ENCODE data around the gene PUS10.
"Not testable (repeated sequence)": the region's sequence is repeated elsewhere in the genome, so short reads cannot be mapped to it uniquely, and the experiment has no call there.

PUS10 gene

DNA sequence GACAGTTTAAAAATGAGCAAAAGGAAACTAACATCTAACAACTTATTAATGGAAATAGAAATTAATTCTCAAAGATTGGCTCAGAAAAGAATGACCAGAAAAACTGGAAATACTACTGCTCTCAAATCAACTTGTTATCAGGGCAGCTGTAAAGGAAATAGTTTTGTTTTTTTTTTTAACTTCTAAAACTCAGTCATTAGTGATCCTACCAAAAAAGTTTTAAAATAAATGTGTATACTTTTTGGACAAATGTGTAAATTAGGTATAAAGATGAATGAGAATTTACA, 52.6 kb downstream of the PUS10 start:
- no peak for DNase-seq

GRCh38 chr2:60964651-60965498, 53.2 kb downstream of the PUS10 start:
- no peak for DNase-seq

DNA sequence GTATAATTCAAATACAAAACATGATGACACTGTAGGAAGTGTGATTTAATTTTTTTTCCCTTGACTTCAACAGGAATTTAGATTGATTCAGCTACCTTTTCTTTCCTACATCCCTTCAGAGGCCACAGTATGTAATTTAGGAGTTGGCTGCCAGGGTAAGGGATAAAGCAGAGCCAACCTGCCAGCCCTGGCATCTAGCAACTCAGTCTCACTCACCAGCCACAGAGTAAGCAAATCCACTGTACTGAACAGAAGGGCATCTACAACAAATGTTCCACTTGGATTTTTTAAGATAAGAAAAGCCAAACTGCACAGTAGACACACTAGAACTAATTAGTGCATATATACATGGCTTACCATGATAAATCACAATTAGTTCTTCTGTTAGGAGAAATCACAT, 54.9 kb downstream of the PUS10 start:
- DNase-seq: no peak

- no peak for DNase-seq
Observed at GRCh38 chr2:60962528-60962927, 55.5 kb downstream of the PUS10 start.

DNA sequence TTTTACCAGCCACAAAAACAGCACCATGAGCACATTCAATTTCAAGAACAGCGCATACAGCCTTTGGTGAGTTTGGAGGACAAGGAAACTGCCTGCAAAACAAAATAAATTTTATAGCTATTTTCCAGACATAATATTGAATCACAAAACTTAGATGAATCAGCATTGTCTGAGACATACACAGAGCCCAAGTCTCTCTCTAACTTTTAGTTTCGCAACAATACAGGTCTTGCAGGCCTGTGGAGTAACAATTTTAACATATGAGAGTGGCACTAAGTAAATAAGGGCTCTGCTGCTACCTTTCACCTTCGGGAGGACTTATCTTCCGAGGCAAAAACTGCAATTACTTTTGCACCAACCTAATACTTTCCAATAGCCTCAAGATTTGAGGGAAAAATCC, 56.6 kb downstream of the PUS10 start:
- DNase-seq: no peak

DNA sequence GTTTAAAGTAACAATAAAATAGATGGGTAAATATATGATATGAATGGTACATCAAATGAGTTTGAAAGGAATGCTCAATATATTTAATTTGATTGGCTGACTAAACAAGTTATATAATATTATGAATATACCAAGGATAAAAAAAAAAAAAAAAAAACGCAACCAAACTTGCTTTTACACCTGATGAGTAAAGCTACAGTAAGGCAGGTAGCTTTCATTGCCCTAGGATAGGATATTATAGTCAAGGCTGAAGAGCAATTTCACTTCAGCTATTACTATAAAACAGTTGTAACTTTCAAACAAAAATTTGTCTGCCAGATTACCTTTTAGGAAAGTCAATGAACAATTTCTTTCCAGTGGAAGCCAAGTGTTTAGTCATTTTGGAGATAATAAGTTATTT, 57.3 kb downstream of the PUS10 start:
- DNase-seq: no peak

- no peak for DNase-seq
Observed at GRCh38 chr2:60959501-60959900, 58.6 kb downstream of the PUS10 start.

DNA sequence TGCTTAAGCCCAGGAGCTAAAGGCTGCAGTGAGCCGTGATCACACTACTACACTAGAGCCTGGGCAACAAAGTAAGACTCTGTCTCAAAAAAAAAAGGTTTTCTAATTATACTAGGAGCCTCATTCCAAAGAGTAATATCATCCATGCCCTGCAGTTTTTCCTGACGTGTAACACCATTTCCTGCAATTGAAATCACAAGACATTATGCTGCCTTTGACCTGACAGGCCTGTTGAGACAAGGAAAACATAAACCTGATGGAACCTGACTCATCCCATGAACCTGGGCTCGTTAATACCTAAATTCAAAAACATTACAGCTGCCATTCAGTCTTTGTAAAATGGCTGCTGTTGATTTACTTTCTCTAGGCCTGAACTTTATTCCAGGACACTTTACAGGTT, 59.3 kb downstream of the PUS10 start:
- no peak for DNase-seq

- no peak for DNase-seq
Observed at GRCh38 chr2:60958361-60958760, 59.7 kb downstream of the PUS10 start.

GRCh38 chr2:60957643-60958042, 60.4 kb downstream of the PUS10 start:
- no peak for DNase-seq

DNA sequence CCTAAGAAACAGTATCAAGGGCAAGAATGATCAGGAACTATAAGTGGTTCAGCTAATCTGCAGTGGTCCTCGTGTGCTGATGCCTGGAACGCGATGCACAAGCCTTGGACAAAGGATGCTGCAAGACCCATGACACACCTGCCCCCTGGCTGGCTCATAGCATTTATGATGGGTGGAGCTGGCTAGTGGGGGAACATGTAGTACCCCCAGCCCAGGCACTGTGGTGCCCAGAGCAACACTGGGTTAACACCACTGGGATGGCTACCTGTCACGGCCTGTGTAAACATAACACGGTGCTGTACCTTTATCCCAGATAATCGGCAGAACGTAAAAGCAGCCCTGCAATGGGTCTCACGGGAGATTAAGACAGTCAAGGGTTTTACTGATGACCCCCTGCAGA, 60.8 kb downstream of the PUS10 start:
- no peak for DNase-seq

GRCh38 chr2:60954139-60954538, 63.9 kb downstream of the PUS10 start:
- DNase-seq: no peak

DNA sequence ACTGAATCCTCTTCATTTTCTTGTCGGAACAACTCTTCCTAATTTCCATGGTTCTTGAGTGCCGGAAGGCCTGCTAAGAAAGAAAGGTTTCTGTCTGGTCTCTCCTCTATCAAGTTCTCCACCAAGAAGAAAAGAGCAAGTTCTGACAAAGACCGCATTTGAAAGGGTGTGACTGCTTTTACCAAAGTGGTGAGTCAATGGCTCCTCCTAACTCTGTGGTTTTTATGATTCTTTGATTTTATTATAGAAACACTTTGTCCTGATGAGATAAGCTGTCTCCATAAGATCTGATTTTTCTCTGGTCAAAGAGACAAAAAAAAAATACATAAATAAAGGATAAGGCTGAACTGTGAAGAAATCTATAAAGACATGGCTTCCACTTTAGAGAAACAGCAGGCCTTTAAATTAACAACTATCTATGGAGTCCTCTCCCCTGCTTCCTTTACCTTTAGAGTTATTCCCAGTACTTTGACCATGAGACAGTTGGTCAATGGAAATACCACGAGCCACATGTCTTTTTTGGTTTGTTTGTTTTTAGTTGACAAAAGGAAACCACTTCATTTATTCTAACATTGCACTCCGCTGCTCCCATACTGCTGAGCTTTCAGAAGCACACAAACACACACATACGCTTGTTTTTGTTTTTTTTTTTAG, 69.0 kb downstream of the PUS10 start:
- no peak for DNase-seq

DNA sequence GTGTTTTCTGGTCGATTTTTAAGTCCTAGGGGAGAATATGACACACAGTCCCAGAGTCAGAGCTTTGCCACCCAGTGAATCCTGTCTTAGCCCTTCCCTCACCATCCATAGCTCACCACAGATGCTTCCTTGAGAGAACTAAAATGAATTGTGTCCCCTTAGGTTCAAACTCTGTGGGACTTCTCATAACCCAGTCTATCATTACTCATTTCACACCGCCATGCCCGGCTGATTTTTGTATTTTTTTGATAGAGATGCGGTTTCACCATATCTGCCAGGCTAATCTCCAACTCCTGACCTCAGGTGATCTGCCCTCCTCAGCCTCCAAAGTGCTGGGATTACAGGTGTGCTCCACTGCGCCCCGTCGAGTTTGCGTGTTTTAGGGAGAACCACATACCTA, 69.9 kb downstream of the PUS10 start:
- no peak for DNase-seq

GRCh38 chr2:60947056-60947455, 71.0 kb downstream of the PUS10 start:
- no peak for DNase-seq

DNA sequence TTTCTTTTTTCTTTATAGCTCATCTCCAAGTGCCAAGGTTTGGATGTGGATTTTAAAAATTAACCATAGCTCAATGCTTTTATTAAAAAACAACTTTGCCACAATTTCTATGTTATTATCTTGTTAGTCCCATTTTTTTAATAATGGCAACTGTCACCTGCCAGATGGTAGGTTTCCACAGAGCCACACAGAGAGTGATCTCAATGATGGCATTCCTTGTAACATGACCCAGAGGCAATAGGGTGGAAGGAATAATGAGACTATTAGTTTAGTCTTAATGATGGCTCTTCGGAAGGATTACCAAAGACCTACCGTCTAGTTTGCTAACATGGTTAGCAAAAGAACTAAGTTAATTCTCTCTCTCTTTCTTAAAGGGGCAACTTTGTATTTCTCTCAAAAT, 72.7 kb downstream of the PUS10 start:
- DNase-seq: no peak

GRCh38 chr2:60939622-60940021, 78.4 kb downstream of the PUS10 start:
- no peak for DNase-seq

GRCh38 chr2:60938301-60938700, 79.8 kb downstream of the PUS10 start:
- DNase-seq: no peak

DNA sequence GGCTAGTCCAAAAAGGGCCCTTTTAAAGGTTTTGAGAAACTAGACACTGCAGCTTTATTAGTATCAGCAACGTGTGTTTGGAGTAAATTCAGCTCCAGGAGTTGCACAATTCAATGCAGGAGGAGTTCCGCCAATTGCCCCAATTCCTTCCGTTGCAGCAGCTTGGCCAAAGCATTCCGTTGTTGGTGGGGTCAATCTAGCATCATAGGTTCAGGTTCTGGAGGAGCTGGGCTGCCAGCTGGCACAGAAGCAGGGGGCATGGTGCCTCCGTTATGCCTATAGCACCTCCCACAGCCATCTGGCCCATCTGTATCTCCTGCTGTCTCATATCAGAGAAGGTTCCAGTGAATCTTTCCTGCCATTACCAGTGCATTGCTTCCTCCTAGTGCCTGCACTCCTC, 81.3 kb downstream of the PUS10 start:
- DNase-seq: no peak

- no peak for DNase-seq
Observed at GRCh38 chr2:60934165-60934722, 83.8 kb downstream of the PUS10 start.

GRCh38 chr2:60932954-60933353, 85.1 kb downstream of the PUS10 start:
- DNase-seq: no peak

DNA sequence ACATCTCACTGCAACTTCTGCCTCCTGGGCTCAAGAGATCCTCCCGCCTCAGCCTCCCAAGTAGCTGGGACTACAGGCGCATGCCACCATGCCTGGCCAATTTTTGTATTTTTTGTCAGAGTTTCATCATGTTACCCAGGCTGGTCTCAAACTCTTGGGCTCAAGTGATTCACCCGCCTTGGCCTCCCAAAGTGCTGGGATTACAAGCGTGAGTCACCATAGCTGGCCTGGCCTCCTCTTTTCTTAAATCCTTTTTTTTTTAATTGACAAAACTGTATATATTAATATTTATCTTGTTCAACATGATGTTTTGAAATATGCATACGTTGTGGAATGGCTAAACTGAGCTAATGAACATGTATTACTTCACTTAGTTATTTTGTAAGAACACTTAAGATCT, 86.0 kb downstream of the PUS10 start:
- DNase-seq: not testable (repeated sequence)

DNA sequence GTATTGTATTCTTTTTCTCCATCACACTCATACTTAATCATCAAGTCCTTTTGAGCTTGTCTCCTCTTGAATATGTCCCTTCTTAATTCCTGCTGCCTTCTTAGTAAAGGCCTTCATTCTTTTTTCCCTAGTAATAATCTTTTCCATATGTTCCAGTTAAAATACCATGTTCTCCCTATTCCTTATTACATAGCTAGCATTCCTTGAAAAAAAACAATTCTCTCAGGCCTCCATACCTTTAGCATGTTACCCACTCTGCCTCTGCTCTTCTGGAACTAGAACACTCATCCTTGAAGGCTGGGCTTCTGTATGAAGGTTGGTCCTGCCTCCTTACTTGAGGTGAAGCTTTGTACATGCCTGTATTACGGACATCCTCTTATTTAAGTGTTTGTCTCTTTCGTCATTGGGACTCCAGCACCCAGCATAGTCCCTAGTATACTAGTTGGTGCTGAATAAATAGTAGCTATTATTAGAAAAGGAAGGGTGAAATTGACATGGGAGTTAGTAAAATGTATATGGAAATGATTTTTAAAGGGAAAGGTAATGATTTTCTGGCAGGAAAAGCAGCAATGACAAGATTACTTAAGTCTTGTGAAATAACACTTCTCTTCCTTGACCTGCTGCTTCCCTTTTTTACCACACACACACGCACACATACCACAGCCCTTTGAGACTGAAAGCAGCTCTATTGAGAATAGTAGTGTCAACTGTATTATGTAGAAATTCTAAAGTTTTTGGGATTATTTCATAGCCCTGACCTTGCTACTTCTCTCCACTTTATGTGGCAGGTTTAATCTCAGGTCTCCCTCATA, 91.1 kb downstream of the PUS10 start:
- no peak for DNase-seq

Data from activated CD8-positive, alpha-beta memory T cell treated with anti-CD3 and anti-CD28 coated beads, Interleukin-2, amount 50 U/mL, for 48 hours (primary cell).